ENCODE measurements around the gene DSE. TPM values are rescaled to one million over a fixed set of nuclear protein-coding genes. Genes with fewer than 3 reads are reported as not detected.

Gene DSE
- total and polyA plus RNA-seq, 2 experiments from 2014 or later = 12.7 to 28.1 TPM

DNA sequence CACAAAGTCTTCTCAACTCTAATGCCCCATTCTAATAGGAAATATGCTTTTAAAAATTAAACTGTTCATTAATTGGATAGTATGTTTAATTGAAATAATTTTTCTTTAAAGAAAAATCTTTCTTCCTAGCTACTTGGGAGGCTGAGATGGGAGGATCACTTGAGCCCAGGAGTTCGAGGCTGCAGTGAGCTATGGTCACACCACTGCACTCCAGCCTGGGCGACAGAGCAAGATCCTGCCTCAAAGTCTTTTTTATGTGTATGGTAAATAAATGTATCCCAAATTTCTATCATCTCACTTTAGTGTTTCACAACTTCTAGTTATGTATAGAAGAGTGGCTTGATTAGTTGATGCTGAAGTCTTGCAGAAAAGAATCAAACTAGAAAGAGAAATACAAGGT is 4.5 kb downstream of the DSE start:
- DNase-seq (ENCODE audit: low read depth in 1 of 2, low spot score in 1 of 2) = no peak
- H3K36me3 ChIP-seq = no peaks in the 10 kb centered on the region
- H3K27me3 ChIP-seq = no peaks in the 10 kb centered on the region
- no peaks in the 10 kb centered on the region for H3K9me3 ChIP-seq (ENCODE audit: low read depth)
- no peak overlapping the region for H3K27ac ChIP-seq
- TF ChIP-seq, protein P1, sequence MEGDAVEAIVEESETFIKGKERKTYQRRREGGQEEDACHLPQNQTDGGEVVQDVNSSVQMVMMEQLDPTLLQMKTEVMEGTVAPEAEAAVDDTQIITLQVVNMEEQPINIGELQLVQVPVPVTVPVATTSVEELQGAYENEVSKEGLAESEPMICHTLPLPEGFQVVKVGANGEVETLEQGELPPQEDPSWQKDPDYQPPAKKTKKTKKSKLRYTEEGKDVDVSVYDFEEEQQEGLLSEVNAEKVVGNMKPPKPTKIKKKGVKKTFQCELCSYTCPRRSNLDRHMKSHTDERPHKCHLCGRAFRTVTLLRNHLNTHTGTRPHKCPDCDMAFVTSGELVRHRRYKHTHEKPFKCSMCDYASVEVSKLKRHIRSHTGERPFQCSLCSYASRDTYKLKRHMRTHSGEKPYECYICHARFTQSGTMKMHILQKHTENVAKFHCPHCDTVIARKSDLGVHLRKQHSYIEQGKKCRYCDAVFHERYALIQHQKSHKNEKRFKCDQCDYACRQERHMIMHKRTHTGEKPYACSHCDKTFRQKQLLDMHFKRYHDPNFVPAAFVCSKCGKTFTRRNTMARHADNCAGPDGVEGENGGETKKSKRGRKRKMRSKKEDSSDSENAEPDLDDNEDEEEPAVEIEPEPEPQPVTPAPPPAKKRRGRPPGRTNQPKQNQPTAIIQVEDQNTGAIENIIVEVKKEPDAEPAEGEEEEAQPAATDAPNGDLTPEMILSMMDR (IDR thresholded peaks at IDR 0.05; ENCODE audit: low read depth, low read length) = no peak
- H3K4me1 ChIP-seq (ENCODE audit: low read depth) = peaks cover 16% of the 10 kb centered on the region
- no peak overlapping the region for H3K4me3 ChIP-seq

DNA sequence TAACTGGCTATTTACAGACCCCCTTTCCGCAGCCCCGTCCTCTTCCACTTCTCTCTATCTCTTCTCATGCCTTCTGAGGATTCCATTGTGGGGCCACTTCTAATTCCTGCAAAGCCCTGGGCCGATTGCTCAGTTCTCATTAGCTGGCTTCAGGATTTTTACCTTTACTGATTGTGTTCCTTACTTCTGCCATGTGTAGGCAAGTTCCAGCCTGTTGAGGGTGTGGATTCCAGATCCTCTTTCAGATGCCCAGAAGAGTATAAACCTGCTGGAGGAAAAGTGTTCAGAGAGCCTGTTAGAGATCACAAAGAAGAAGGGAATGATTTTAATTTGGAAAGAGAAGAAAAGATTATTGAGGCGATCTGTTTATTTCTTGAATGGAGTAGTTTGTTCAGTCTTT is 5.4 kb downstream of the DSE start:
- no peak overlapping the region for H3K4me3 ChIP-seq
- H3K9me3 ChIP-seq (ENCODE audit: low read depth) = no peaks in the 10 kb centered on the region
- DNase-seq (ENCODE audit: low read depth in 1 of 2, low spot score in 1 of 2) = peak in 1 of 2 donors; percentile 56
- TF ChIP-seq, protein P1 (IDR thresholded peaks at IDR 0.05; ENCODE audit: low read depth, low read length) = no peak
- H3K4me1 ChIP-seq (ENCODE audit: low read depth) = peaks cover 16% of the 10 kb centered on the region
- H3K27me3 ChIP-seq = no peaks in the 10 kb centered on the region
- no peaks in the 10 kb centered on the region for H3K36me3 ChIP-seq
- peak overlapping the region; percentile 72 for H3K27ac ChIP-seq

DNA sequence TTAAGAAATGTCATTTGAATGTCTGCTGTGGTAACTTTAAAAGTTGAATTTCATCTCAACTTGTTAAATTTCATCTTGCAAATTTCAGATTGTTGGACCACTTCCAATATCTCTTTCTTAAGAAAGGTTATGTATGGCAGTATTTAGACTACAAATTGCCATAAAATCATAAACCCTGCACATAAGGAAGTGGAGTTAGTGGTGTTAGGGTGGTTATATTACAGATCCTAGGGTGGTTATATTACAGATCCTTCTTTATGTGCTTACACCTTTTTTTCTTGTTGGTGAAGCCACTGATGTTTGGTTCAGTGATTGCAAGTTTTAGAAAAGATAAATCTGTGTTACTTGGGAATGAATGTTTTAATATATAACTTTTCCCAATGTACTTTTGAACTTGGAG is 9.0 kb downstream of the DSE start:
- DNase-seq (ENCODE audit: low read depth in 1 of 2, low spot score in 1 of 2) = no peak
- TF ChIP-seq, protein P1 (IDR thresholded peaks at IDR 0.05; ENCODE audit: low read depth, low read length) = no peak
- no peaks in the 10 kb centered on the region for H3K9me3 ChIP-seq (ENCODE audit: low read depth)
- peaks cover 16% of the 10 kb centered on the region for H3K4me1 ChIP-seq (ENCODE audit: low read depth)
- no peak overlapping the region for H3K27ac ChIP-seq
- no peak overlapping the region for H3K4me3 ChIP-seq
- no peaks in the 10 kb centered on the region for H3K36me3 ChIP-seq
- no peaks in the 10 kb centered on the region for H3K27me3 ChIP-seq

DNA sequence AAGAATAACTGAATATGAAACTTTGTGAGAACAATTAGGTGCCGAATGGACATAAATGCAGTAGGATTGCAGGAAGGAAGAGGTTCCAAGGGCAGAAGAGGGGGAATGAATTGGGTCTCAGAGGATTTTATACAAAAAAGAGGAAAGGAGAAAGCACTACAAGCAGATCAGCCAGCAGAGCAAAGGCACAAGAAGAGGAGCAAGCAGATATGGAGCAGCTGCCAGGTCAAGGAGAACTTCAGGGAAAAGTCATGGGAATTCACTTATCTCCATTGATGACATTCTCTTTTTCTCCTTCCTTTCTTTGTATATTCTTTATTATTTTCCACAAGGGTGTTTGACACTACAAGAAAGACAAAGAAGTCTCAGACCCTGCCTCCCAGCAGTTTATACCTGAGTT is 9.6 kb downstream of the DSE start:
- DNase-seq (ENCODE audit: low read depth in 1 of 2, low spot score in 1 of 2) = no peak
- Histone ChIP-seq H3K27me3 (no peaks in the 10 kb centered on the region), H3K4me1 (ENCODE audit: low read depth) (peaks cover 21% of the 10 kb centered on the region), H3K36me3 (no peaks in the 10 kb centered on the region), H3K27ac (no peak overlapping the region), H3K9me3 (ENCODE audit: low read depth) (no peaks in the 10 kb centered on the region), H3K4me3 (no peak overlapping the region)
- TF ChIP-seq, protein P1 (IDR thresholded peaks at IDR 0.05; ENCODE audit: low read depth, low read length) = no peak

DNA sequence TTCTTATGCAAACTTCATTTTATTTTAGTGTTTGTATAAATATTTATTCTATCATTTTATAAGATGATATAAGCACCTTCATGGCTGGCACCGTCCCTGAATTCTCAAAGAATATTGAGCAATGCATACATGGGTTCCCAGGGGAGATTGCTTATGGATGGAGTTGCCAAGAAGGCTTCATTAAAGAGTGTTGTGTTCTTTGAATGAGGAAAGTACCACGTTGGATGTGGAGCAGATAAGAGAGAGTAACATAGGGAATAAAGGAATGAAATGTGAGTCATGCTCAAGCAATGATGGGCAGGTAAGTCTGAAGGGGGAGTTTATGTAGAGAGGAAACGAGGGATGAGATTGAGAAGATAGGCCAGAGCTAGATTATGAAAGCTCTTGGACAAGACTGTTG is 10.3 kb downstream of the DSE start:
- H3K27ac ChIP-seq = no peak overlapping the region
- no peaks in the 10 kb centered on the region for H3K27me3 ChIP-seq
- TF ChIP-seq, protein P1 (IDR thresholded peaks at IDR 0.05; ENCODE audit: low read depth, low read length) = no peak
- peak in 1 of 2 donors; percentile 77 for DNase-seq (ENCODE audit: low read depth in 1 of 2, low spot score in 1 of 2)
- H3K9me3 ChIP-seq (ENCODE audit: low read depth) = no peaks in the 10 kb centered on the region
- no peak overlapping the region for H3K4me3 ChIP-seq
- H3K36me3 ChIP-seq = no peaks in the 10 kb centered on the region
- peaks cover 24% of the 10 kb centered on the region for H3K4me1 ChIP-seq (ENCODE audit: low read depth)

DNA sequence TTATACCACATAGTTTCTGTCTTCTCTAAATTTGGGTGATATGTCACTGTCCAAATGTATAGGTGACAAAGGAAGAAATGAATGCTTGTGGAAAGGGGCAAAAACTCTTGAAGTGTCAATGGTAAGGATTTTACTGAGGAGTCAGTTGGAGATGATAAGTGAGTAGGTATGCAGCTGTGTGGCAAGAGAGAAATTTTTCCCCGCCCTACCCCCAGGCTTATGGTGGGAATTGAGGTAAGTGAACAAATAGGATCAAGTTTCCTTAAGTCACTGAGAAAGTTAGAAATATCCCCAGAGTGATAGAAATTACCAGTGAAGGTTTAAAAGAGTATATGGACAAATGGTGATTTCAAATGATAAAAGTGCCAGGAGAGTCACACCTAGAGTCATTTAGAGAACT is 11.8 kb downstream of the DSE start:
- no peak overlapping the region for H3K27ac ChIP-seq
- DNase-seq (ENCODE audit: low read depth in 1 of 2, low spot score in 1 of 2) = no peak
- H3K4me1 ChIP-seq (ENCODE audit: low read depth) = peaks cover 25% of the 10 kb centered on the region
- no peaks in the 10 kb centered on the region for H3K27me3 ChIP-seq
- H3K4me3 ChIP-seq = no peak overlapping the region
- no peaks in the 10 kb centered on the region for H3K9me3 ChIP-seq (ENCODE audit: low read depth)
- TF ChIP-seq, protein P1 (IDR thresholded peaks at IDR 0.05; ENCODE audit: low read depth, low read length) = no peak
- no peaks in the 10 kb centered on the region for H3K36me3 ChIP-seq

Measured in cardiac muscle cell (in vitro differentiated cells and primary cell).